ENCODE data around the gene ANKZF1.

The ANKZF1 gene

GRCh38 chr2:219261024-219261855 lies 31.6 kb downstream of the ANKZF1 start:
- H3K4me1 ChIP-seq, result no peaks in the 10 kb centered on the region
- H2AFZ ChIP-seq, result no peak overlapping the region
- H3K36me3 ChIP-seq (ENCODE audit: control insufficient read depth, insufficient read depth, low read length), result no peaks in the 10 kb centered on the region
- H3K9ac ChIP-seq, result no peak overlapping the region
- no peak for TF ChIP-seq CTCF (IDR thresholded peaks at IDR 0.05)
- no peak overlapping the region for H3K4me3 ChIP-seq (ENCODE audit: low read depth, low read length)
- no peaks in the 10 kb centered on the region for H3K9me3 ChIP-seq (ENCODE audit: control insufficient read depth, low read length)
- H3K79me2 ChIP-seq, result no peaks in the 10 kb centered on the region
- H3K27me3 ChIP-seq (ENCODE audit: control insufficient read depth, insufficient read depth, low read length), result no peaks in the 10 kb centered on the region
- no peak overlapping the region for H3K27ac ChIP-seq
- H3K4me2 ChIP-seq (ENCODE audit: low read length), result no peak overlapping the region

- TF ChIP-seq CTCF (IDR thresholded peaks at IDR 0.05), result no peak
- no peak overlapping the region for H3K27ac ChIP-seq
- no peak overlapping the region for H2AFZ ChIP-seq
- no peaks in the 10 kb centered on the region for H3K36me3 ChIP-seq (ENCODE audit: control insufficient read depth, insufficient read depth, low read length)
- no peaks in the 10 kb centered on the region for H3K27me3 ChIP-seq (ENCODE audit: control insufficient read depth, insufficient read depth, low read length)
- no peaks in the 10 kb centered on the region for H3K9me3 ChIP-seq (ENCODE audit: control insufficient read depth, low read length)
- H3K4me3 ChIP-seq (ENCODE audit: low read depth, low read length), result no peak overlapping the region
- no peak overlapping the region for H3K4me2 ChIP-seq (ENCODE audit: low read length)
- no peak overlapping the region for H3K9ac ChIP-seq
- H3K79me2 ChIP-seq, result no peaks in the 10 kb centered on the region
- H3K4me1 ChIP-seq, result no peaks in the 10 kb centered on the region
These were observed 36.6 kb downstream of the ANKZF1 start for GRCh38 chr2:219266232-219266631.

GRCh38 chr2:219266886-219267285 lies 37.3 kb downstream of the ANKZF1 start:
- no peak for TF ChIP-seq CTCF (IDR thresholded peaks at IDR 0.05)
- H3K27me3 ChIP-seq (ENCODE audit: control insufficient read depth, insufficient read depth, low read length), result no peaks in the 10 kb centered on the region
- H3K9ac ChIP-seq, result no peak overlapping the region
- H3K36me3 ChIP-seq (ENCODE audit: control insufficient read depth, insufficient read depth, low read length), result no peaks in the 10 kb centered on the region
- H3K4me1 ChIP-seq, result no peaks in the 10 kb centered on the region
- H3K27ac ChIP-seq, result no peak overlapping the region
- no peak overlapping the region for H2AFZ ChIP-seq
- no peak overlapping the region for H3K4me3 ChIP-seq (ENCODE audit: low read depth, low read length)
- H3K79me2 ChIP-seq, result no peaks in the 10 kb centered on the region
- H3K4me2 ChIP-seq (ENCODE audit: low read length), result no peak overlapping the region
- H3K9me3 ChIP-seq (ENCODE audit: control insufficient read depth, low read length), result no peaks in the 10 kb centered on the region

GRCh38 chr2:219268294-219268693 lies 38.7 kb downstream of the ANKZF1 start:
- no peaks in the 10 kb centered on the region for H3K27me3 ChIP-seq (ENCODE audit: control insufficient read depth, insufficient read depth, low read length)
- H3K9me3 ChIP-seq (ENCODE audit: control insufficient read depth, low read length), result no peaks in the 10 kb centered on the region
- no peak overlapping the region for H3K9ac ChIP-seq
- no peaks in the 10 kb centered on the region for H3K79me2 ChIP-seq
- no peak overlapping the region for H2AFZ ChIP-seq
- no peaks in the 10 kb centered on the region for H3K4me1 ChIP-seq
- H3K27ac ChIP-seq, result no peak overlapping the region
- H3K36me3 ChIP-seq (ENCODE audit: control insufficient read depth, insufficient read depth, low read length), result no peaks in the 10 kb centered on the region
- no peak for TF ChIP-seq CTCF (IDR thresholded peaks at IDR 0.05)
- no peak overlapping the region for H3K4me2 ChIP-seq (ENCODE audit: low read length)
- no peak overlapping the region for H3K4me3 ChIP-seq (ENCODE audit: low read depth, low read length)

Measured in parathyroid adenoma (tissue), 2 donors.